Fibroblast of upper back skin (primary cell): ENCODE measurements around the gene PRSS22.

ENCODE experiments used
- DNase-seq: peaks from one replicate; pipeline ENCODE4 v3.0.0-alpha.2; 2013

PRSS22 gene

GRCh38 chr16:2811703-2812471 is 46.1 kb downstream of the PRSS22 start:
- DNase-seq = no peak

GRCh38 chr16:2810651-2811050 is 47.3 kb downstream of the PRSS22 start:
- DNase-seq = no peak

- DNase-seq = no peak
These were observed 48.7 kb downstream of the PRSS22 start for GRCh38 chr16:2809149-2809760.

GRCh38 chr16:2808181-2808580 is 49.8 kb downstream of the PRSS22 start:
- DNase-seq = no peak

- DNase-seq = no peak
These were observed 51.7 kb downstream of the PRSS22 start for GRCh38 chr16:2806286-2806685.

- DNase-seq = no peak
These were observed 53.2 kb downstream of the PRSS22 start for GRCh38 chr16:2804728-2805127.

- no peak for DNase-seq
These were observed 54.3 kb downstream of the PRSS22 start for GRCh38 chr16:2803545-2804195.
